MM.1S (cell line): ENCODE data around the gene NFATC1.

Experiments used
- EZH2 ChIP-seq: fragments of 300-600 bp; sonication (generic); optimal IDR thresholded peaks from 2 replicates; pipeline ENCODE3; 2017; ENCODE audit warnings: low read depth, mild to moderate bottlenecking, antibody characterized with exemption, low read length, mixed read lengths
- EZH2phosphoT487 ChIP-seq: fragments of 300-600 bp; sonication (generic); IDR thresholded peaks from 2 replicates; pipeline ENCODE4 v1.6.1; 2018; ENCODE audit warnings: antibody characterized with exemption, low read length
- TF ChIP-seq, protein P1 (sequence below): fragments of 300-600 bp; sonication (generic); IDR thresholded peaks from 2 replicates; pipeline ENCODE4 v1.5.1; 2016; ENCODE audit warnings: antibody characterized with exemption, low read length, mixed read lengths

GRCh38 chr18:79418642-79419041 is 22.9 kb downstream of the NFATC1 start:
- TF ChIP-seq, protein P1, sequence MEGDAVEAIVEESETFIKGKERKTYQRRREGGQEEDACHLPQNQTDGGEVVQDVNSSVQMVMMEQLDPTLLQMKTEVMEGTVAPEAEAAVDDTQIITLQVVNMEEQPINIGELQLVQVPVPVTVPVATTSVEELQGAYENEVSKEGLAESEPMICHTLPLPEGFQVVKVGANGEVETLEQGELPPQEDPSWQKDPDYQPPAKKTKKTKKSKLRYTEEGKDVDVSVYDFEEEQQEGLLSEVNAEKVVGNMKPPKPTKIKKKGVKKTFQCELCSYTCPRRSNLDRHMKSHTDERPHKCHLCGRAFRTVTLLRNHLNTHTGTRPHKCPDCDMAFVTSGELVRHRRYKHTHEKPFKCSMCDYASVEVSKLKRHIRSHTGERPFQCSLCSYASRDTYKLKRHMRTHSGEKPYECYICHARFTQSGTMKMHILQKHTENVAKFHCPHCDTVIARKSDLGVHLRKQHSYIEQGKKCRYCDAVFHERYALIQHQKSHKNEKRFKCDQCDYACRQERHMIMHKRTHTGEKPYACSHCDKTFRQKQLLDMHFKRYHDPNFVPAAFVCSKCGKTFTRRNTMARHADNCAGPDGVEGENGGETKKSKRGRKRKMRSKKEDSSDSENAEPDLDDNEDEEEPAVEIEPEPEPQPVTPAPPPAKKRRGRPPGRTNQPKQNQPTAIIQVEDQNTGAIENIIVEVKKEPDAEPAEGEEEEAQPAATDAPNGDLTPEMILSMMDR, result no peak
- no peak for TF ChIP-seq EZH2phosphoT487
- TF ChIP-seq EZH2, result no peak
